Esophagus muscularis mucosa (tissue), 3 donors: ENCODE results near the gene PHYH.

Source experiments
- POLR2A ChIP-seq: fragments of 450-650 bp; IDR thresholded peaks from one replicate; pipeline ENCODE4 v1.6.1; 2017; ENCODE audit warnings: antibody characterized with exemption, moderate library complexity, mild to moderate bottlenecking, low read depth
- POLR2AphosphoS5 ChIP-seq, 2 donors: sonication (generic); formaldehyde crosslinking; IDR thresholded peaks; one replicate each; pipeline ENCODE4 v1.6.1; 2017; ENCODE audit warnings: antibody characterized with exemption in 2 of 2
- TF ChIP-seq, protein P1 (sequence below), 3 experiments: fragments of 200-600 bp in 2 of 3; fragments of 450-650 bp in 1 of 3; sonication (generic) in 2 of 3; IDR thresholded peaks; one replicate each; pipeline ENCODE4 v1.5.1; 2017 to 2019; ENCODE audit warnings: antibody characterized with exemption in 3 of 3, mild to moderate bottlenecking in 2 of 3, moderate library complexity in 1 of 3

DNA sequence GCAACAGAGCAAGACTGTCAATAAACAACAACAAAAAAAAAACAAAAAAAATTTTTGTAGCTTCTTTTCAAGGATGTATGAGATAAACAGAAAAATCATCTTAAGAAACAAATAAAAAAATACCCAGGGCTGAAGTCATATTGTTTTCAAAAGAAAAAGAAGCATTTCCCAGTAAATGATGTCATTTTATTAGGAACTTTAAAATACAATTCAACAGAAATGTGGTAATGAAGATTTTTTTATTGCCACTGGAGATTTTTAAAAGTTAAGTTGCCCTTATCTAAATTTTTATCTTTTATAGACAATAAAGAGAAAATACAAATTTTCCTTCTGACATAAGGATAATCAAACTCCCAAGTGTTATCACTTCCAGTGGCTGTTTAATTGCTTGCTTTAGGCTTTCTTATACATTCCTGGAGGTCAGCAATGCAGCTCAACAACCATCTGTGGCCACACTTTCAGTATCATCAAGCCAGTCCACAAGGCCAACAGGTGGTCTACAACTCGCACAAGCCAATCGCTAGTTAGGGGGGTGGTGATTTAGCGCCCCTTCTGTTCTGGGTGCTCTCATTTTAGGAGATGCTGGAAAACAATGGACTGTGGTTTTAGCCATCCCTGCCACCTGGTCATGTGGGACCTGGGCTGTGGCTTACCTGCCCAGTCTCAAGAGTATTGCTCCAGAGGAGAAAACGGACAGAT, 37.4 kb upstream of the PHYH start:
- TF ChIP-seq, protein P1, sequence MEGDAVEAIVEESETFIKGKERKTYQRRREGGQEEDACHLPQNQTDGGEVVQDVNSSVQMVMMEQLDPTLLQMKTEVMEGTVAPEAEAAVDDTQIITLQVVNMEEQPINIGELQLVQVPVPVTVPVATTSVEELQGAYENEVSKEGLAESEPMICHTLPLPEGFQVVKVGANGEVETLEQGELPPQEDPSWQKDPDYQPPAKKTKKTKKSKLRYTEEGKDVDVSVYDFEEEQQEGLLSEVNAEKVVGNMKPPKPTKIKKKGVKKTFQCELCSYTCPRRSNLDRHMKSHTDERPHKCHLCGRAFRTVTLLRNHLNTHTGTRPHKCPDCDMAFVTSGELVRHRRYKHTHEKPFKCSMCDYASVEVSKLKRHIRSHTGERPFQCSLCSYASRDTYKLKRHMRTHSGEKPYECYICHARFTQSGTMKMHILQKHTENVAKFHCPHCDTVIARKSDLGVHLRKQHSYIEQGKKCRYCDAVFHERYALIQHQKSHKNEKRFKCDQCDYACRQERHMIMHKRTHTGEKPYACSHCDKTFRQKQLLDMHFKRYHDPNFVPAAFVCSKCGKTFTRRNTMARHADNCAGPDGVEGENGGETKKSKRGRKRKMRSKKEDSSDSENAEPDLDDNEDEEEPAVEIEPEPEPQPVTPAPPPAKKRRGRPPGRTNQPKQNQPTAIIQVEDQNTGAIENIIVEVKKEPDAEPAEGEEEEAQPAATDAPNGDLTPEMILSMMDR (IDR thresholded peaks at IDR 0.05) = no peak
- no peak for TF ChIP-seq POLR2AphosphoS5 (IDR thresholded peaks at IDR 0.05)
- no peak for TF ChIP-seq POLR2A
